A673 (cell line): ENCODE results near the gene SLC5A1. TPM values are rescaled to one million over a fixed set of nuclear protein-coding genes. Genes with fewer than 3 reads are reported as not detected.
"Not testable (repeated sequence)": the region's sequence is repeated elsewhere in the genome, so short reads cannot be mapped to it uniquely, and the experiment has no call there.

ENCODE experiments used
- BruUV-seq: library from RNA; stranded (reverse); fragments of 400-500 nt; replicated peaks from 2 replicates; lab custom pipeline; 2021; lab: Mats Ljungman, UMichigan
- CTCF ChIA-PET: fragments of 300-600 bp; sonication (Branson Sonifier 250); formaldehyde crosslinking; loops from one replicate; lab custom pipeline; 2022; ENCODE audit warnings: antibody characterized with exemption; lab: Charles Lee
- POLR2A ChIA-PET: fragments of 300-600 bp; sonication (Branson Sonifier 250); formaldehyde crosslinking; loops from one replicate; lab custom pipeline; 2022; ENCODE audit warnings: antibody characterized with exemption; ENCODE audit not compliant: low non-redundant PET; lab: Charles Lee
- DNase-seq: peaks from one replicate; pipeline ENCODE4 v3.0.0-alpha.2; 2015; ENCODE audit warnings: low spot score
- H3K27ac ChIP-seq: fragments of 200-600 bp; sonication (generic); 2 replicates; pipeline ENCODE4 v1.5.1; 2016; ENCODE audit warnings: mixed run types, low read depth, mild to moderate bottlenecking, mixed read lengths, antibody characterized with exemption, low read length; ENCODE audit not compliant: poor library complexity, severe bottlenecking
- H3K27me3 ChIP-seq: fragments of 200-600 bp; sonication (generic); replicated peaks from 2 replicates; pipeline ENCODE4 v1.6.1; 2017; ENCODE audit warnings: mixed run types, low read depth, mild to moderate bottlenecking, mixed read lengths, antibody characterized with exemption, low read length; ENCODE audit not compliant: insufficient read depth, poor library complexity
- H3K36me3 ChIP-seq: fragments of 200-600 bp; sonication (generic); 2 replicates; pipeline ENCODE4 v1.6.1; 2016; ENCODE audit warnings: mixed run types, mild to moderate bottlenecking, mixed read lengths, antibody characterized with exemption, low read length; ENCODE audit not compliant: insufficient read depth, poor library complexity, severe bottlenecking
- H3K4me1 ChIP-seq: fragments of 200-600 bp; sonication (generic); 2 replicates; pipeline ENCODE4 v1.6.1; 2017; ENCODE audit warnings: mixed run types, mild to moderate bottlenecking, mixed read lengths, antibody characterized with exemption, low read length; ENCODE audit not compliant: insufficient read depth, poor library complexity, severe bottlenecking
- H3K4me3 ChIP-seq: fragments of 200-600 bp; sonication (generic); 2 replicates; pipeline ENCODE4 v1.5.1; 2016; ENCODE audit warnings: low read depth, mixed run types, mild to moderate bottlenecking, mixed read lengths, low read length; ENCODE audit not compliant: poor library complexity, severe bottlenecking
- H3K9me3 ChIP-seq: fragments of 200-600 bp; sonication (generic); 2 replicates; pipeline ENCODE4 v1.6.1; 2016; ENCODE audit warnings: mixed run types, low read depth, mild to moderate bottlenecking, mixed read lengths, antibody characterized with exemption, low read length; ENCODE audit not compliant: poor library complexity, severe bottlenecking
- intact Hi-C: fragments of 100-400 bp; cut with micrococcal nuclease; formaldehyde crosslinking; loops from one replicate; pipeline ENCODE4 v1.10.0; 2022; ENCODE audit not compliant: unreplicated experiment
- total RNA-seq: library from RNA; stranded (reverse); gene quantifications from 2 replicates; pipeline ENCODE4 v1.2.3, GENCODE V29; 2021
- TF ChIP-seq, protein P1 (sequence below): fragments of 300-800, 200-600 bp; sonication (generic); conservative IDR thresholded peaks from 2 replicates; pipeline ENCODE4 v1.5.1; 2017; ENCODE audit warnings: low read depth, mild to moderate bottlenecking, antibody characterized with exemption, low read length, moderate library complexity, mixed read lengths

SLC5A1 gene
- total RNA-seq, 1 experiment from 2014 or later: not detected

DNA sequence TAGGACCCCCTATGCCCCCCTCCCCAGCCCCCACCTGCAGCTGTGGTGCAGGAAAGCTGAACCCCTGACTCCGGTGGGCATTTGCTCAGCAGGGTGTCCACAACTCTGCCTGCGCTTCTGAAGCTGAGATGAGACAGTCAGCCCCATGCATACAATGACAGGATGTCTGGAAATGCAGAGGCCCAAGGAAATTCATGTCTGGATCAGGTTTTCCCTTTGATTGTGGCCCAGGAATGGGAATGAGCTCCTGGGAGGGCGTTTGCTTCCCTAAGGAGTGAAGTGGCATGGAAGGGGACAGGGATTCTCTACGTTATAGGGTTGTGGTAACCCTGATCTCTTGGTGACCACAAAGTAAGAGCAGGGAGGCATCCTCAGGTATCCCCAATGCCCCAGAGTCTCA is 93.8 kb downstream of the SLC5A1 start:
- H3K9me3 ChIP-seq, H3K4me3 ChIP-seq, H3K4me1 ChIP-seq, H3K27ac ChIP-seq, H3K36me3 ChIP-seq, BruUV-seq, POLR2A ChIA-PET, DNase-seq, intact Hi-C loops: not testable (repeated sequence)
- CTCF ChIA-PET: interaction anchor here (0.6 kb wide), 1 partner anchor 231 kb away, joined by 3 read pairs; no protein-coding TSS in a partner anchor
- H3K27me3 ChIP-seq: peaks cover 12% of the 10 kb centered on the region

DNA sequence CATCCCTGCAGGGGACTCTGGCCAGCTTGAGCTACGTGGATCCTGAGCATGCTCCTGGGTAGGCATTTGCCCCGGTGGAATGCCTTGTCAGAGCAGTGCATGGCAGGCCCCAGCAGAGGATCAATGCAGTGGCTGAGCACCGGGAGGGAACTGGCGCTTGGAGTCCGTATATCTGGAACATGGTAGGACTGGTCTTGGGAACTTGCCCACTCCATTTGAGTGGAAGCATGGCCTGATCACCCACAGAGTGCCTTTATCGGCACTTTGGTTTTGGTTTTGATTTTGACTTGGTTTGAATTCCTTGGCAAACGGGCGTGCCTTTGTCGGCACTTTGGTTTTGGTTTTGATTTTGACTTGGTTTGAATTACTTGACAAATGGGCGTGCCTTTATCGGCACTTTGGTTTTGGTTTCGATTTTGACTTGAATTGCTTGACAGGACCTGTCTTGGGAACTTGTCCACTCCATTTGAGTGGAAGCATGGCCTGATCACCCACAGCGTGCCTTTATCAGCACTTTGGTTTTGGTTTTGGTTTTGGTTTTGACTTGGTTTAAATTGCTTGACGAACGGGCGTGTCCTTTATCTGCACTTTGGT is 94.8 kb downstream of the SLC5A1 start:
- POLR2A ChIA-PET, BruUV-seq, H3K36me3 ChIP-seq, DNase-seq, H3K27ac ChIP-seq, H3K9me3 ChIP-seq, H3K4me1 ChIP-seq, H3K4me3 ChIP-seq: not testable (repeated sequence)
- intact Hi-C loops: loop anchor here (2.0 kb wide), 1 partner anchor 129 kb away; no protein-coding TSS in a partner anchor
- peaks cover 12% of the 10 kb centered on the region for H3K27me3 ChIP-seq
- CTCF ChIA-PET: interaction anchor here (0.6 kb wide), 1 partner anchor 230 kb away, joined by 3 read pairs; no protein-coding TSS in a partner anchor

DNA sequence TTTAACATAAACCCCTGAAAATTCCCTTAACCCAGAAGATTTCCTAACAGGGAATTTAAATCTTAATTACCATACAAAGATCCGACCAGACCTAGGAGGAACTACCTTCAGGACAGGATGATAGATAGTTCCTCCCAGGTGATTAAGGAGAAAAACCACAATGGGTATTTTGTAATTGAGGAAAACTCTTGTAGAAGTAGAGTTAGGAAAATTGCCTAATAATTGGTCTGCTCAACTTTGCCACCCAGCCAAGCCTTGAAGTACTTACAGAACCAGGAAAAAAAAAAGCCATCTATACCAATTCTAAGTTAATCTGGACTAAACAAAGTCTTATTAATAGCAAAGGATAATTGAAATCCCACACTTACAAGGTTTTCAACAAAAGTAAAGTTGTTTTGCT is 95.5 kb downstream of the SLC5A1 start:
- H3K27ac ChIP-seq, BruUV-seq, H3K9me3 ChIP-seq, H3K4me1 ChIP-seq, POLR2A ChIA-PET, H3K36me3 ChIP-seq, DNase-seq, H3K4me3 ChIP-seq: not testable (repeated sequence)
- H3K27me3 ChIP-seq: peaks cover 16% of the 10 kb centered on the region
- intact Hi-C loops: loop anchor here (2.0 kb wide), 1 partner anchor 128 kb away; no protein-coding TSS in a partner anchor
- CTCF ChIA-PET: interaction anchor here (0.5 kb wide), 1 partner anchor 95 kb away, joined by 3 read pairs; no protein-coding TSS in a partner anchor

DNA sequence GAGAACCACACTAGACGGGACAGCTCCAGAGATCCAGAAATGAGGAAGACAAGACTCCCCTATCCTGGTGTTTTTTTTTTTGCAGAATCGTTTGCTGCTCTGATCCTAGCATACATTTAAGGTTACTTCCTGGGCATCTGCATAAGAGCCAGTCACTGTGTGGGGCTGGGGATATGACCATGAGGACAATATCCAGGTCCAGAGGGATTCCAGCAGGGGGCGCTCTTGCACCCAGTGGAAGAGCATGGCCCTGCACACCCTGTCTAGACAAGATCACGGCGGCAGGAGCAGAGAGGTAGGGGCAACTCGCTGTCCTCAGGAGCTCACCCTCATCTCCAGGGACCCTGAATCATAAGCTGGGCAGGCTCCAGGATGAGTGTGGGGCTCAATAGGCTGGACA is 97.6 kb downstream of the SLC5A1 start:
- POLR2A ChIA-PET, BruUV-seq, DNase-seq, H3K9me3 ChIP-seq, CTCF ChIA-PET, H3K4me1 ChIP-seq, H3K27ac ChIP-seq, H3K4me3 ChIP-seq, H3K36me3 ChIP-seq: not testable (repeated sequence)
- peaks cover 16% of the 10 kb centered on the region for H3K27me3 ChIP-seq
- TF ChIP-seq, protein P1, sequence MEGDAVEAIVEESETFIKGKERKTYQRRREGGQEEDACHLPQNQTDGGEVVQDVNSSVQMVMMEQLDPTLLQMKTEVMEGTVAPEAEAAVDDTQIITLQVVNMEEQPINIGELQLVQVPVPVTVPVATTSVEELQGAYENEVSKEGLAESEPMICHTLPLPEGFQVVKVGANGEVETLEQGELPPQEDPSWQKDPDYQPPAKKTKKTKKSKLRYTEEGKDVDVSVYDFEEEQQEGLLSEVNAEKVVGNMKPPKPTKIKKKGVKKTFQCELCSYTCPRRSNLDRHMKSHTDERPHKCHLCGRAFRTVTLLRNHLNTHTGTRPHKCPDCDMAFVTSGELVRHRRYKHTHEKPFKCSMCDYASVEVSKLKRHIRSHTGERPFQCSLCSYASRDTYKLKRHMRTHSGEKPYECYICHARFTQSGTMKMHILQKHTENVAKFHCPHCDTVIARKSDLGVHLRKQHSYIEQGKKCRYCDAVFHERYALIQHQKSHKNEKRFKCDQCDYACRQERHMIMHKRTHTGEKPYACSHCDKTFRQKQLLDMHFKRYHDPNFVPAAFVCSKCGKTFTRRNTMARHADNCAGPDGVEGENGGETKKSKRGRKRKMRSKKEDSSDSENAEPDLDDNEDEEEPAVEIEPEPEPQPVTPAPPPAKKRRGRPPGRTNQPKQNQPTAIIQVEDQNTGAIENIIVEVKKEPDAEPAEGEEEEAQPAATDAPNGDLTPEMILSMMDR: peak; percentile 61
- intact Hi-C loops: loop anchor here (5.0 kb wide), 1 partner anchor 332 kb away; the partner anchor contains the start of gene FBXO7
